IPS-NIHi7 (cell line): Measurements from ENCODE around the gene ME3.

Source experiments
- DNase-seq: peaks from one replicate; pipeline ENCODE4 v3.0.0; 2012; ENCODE audit warnings: mixed read lengths; ENCODE audit errors: extremely low spot score

The ME3 gene

DNA sequence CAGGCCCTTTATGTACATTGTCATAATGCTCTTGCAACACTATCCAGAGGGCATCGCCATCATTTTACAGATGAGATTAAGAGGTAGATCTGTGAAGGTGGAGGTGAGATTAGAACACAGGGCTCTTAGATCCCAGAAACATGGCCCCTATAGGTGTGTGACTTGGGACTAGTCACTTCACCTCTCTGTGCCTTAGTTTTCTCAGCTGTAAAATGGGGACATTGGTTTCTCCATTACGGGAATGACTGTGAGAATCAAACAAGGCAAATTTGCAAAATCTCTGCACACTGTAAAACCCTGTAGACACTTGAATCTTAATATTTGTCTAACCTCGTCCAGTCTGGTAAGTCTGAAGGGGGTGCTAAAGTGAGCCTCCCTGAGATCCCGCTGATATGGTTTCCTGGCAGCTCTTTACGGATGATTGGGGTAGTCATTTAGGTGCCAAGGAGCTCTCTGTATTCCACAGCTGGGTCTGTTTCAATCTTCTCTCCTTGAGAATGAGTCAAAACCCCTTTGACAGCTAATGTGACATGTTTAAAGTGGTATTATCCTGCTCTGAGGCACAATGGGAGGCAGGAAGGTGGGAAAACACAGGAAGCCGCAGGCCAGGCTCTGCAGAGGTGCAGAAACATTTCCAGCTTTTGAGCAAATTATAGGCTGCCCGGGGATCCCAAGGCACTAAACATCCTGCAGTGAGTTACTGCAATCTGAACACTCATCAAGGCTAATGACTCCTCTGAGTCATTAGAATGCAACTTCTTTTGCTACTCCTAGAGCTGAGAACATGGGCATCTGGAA lies 156.9 kb downstream of the ME3 start:
- DNase-seq = no peak

DNA sequence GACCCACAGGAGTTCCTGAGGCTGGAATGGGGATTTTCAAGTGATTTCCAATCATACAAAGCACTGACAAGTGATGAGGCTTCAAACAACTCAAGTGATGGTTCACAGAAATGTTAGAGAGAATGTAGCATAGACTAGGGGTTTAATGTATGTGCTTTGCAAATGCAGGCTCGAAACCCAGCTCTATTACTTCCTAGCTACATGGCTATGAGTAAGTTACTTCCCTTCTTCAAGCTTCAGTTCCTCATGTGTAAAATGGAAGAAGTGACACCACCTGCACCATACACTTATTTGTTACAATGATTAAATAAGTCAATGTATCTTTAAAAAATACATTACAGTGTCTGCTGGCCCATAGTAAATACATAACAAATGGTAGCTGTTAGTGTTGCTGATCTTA lies 158.0 kb downstream of the ME3 start:
- DNase-seq = no peak

DNA sequence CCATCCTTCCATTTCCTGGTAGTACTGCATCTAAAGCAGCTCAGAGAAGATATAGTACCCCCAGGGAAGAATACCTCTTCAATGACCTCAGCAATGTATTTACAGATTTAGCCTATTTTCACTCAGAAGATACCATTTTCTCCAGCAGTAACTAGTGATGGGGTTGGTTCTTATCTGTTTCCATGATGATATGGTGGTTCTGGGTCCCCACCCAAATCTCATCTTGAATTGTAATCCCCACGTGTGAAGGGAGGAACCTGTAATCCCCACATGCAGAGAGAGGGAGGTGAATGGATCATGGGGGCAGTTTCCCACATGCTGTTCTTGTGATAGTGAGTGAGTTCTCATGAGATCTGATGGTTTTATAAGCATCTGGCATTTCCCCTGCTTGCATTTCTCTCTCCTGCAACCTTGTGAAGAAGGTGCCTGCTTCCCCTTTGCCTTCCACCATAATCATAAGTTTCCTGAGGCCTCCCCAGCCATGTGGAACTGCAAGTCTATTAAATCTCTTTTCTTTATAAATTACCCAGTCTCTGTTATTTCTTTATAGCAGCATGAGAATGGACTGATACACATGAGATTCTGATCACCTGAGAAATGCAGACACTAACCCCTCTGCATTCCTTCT lies 158.6 kb downstream of the ME3 start:
- no peak for DNase-seq

DNA sequence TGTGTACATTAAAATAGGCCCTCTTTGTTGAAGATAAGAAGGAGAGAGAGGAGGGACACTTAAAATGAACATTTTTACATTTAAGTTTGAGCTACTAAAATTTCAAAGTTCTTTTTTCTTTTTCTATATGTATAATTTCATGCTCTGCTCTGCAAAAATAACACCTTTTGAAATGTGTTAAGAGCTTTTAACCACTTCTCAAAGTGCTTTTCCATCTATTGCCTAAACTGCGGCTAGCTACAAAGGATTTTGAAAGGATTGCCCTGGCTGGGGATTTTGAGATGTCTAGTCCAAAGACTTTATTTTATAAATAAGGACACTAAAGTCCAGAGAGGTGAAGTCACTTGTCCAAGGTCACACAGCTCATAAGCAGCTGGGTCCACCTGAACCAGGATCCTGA lies 159.3 kb downstream of the ME3 start:
- DNase-seq = no peak

DNA sequence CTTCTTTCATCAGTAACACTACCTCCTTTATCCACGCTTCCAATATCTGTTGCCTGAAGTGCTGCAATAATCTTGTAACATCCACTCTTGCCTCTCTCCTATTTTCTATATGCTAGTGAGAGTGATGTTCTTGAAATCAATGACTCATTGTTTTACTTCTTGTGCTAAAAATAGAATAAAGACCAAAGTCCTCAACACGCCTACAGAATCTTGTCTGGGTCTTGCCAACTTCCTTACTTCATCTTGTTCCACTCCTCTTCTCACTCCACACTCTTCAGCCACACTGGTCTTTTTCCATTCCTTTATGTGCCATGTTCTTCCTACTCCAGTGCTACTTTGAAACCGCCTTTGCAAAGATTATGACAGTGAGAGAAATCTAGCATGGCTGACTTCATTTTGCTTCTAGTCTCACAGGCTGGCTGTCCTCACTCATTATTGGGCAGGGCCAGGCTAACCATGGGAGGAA lies 161.3 kb downstream of the ME3 start:
- no peak for DNase-seq

DNA sequence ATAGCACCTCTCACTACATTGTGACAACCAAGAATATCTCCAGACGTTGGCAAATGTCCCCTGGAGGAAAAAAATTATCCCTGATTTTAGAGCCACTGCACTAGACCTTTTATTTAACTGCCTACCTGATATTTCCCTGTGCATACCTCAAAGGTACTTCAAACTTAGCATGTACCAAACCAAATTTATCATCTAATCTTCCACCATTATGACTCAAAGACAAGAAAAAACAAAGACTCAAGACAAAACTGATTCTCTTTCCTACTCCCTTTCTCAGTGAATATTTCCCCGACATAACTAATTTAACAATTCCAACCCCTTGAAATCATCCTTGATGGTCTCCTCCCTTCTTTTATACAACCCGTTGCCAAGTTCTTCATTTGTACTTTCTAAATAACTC lies 161.7 kb downstream of the ME3 start:
- DNase-seq = no peak

DNA sequence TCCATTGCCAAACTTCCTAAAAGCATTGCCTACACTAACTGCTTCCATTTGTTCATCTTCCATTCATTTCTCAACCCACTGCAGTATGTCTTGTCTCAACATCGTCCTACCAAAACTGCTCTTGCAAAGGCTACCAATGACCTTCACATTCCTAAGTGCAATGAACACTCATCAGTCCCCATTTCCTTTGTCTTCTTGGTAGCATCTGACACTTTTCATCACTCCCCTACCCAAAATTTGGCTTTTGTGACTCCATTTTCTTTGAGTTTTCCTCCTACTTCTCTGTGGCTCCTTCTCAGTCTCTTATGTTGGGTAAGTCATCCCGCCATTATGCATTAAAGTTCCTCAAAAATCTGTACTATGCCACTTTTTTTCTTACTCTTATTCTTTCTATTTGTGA lies 162.3 kb downstream of the ME3 start:
- no peak for DNase-seq

DNA sequence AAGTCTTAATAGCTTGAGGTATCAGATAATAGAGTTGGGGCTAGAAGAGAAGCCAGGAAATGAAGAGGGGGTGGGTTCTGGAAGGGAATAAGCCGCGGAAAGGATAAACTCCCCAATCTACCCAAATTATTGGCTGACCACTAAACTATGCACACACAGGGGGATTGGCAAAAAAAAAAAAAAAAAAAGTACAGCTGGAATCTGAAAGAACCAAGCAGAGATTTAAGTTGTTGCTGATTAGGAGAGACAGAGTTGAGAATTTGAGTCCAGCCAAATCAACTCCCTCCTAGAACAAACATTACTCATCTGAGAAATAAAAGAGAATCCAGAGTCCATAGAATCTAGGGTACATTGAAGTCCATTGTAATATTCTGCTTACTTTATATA lies 162.8 kb downstream of the ME3 start:
- no peak for DNase-seq

DNA sequence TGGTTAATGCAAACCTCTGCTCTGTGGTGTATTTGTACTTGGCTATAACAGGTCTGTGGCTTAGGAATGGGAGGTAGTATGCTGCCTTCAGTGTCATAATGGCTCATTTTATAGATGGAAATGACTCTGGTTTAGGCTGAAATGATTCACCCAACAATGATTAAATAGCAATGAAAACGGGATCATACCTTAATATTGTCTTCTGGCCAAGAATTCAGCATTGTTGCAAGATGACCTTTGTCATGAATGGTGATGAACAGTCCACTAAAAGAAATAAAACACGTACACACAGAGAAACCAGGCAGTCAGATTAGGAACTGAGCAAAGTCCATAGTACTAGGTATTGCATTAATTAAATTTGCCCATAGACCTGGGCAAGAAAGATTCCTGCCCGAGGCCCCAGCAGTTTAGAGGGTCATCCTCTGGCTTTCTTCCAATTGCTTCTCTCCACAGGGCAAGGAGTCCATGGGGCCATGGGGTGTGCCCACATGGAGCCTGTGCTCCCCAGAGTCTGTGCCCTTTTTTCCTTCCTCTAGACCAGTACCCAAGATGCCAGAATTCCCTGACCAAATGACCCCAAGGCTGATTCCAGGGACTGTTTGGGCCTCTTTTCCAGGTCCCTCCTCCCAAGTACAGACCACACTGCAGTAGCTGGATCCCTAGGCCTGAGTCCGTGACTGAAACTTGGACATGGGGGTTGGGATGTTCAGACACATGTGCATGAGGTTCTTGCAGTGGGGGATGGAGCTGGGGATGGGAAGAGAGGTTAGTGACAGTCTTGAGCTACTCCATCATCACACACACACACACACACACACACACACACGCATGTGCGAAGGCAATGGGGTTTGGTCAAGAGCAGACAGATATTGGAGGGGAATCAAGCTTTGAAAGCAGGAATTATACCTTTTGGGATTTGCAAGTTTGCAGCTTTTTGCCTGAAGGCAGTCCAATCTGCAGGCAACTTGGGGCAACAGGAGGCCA lies 163.5 kb downstream of the ME3 start:
- DNase-seq = no peak

DNA sequence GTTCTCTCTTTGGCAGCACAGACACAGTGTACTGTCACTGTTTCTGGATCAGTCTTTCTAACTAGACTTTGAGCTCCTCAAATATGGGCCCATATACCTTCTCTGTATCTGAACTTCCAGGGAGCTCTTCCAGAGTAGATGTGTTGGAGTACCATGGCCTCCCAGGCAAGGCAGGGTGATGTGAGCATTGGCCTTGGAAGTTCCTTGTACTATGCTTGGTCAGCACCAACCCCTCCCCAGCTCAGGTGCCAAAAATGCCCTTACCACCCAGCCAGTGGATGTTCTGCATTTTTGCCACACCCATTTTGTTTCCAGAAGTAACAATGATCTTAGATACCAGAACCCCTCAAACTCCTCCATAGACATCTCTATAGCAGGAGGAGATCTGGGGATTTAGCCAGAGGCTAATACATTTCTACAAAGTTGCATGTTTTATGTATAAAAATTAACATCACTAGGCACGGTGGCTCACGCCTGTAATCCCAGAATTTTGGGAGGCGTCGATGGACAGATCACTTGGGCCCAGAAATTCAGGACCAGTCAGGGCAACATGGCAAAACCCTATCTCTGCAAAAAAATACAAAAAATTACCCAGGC lies 165.1 kb downstream of the ME3 start:
- DNase-seq = no peak

DNA sequence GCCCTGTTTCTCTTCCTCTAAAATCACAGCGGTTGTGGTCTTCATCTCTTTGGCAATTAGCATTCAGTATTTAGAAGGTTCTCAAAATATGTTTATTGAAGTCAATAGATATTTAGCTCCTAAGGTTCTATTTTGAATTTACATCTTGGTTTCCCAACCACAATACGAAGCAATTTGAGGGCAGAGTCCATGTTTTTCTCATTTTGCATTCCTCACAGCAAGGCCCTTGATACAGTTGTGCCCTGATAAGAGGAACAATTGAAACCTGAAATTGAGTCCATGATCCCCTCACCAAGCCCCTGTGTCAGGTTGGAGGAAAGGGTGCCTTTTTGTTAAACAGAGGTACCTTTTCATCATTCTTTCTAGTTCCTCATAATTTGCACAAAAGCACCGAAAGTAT lies 166.2 kb downstream of the ME3 start:
- DNase-seq = no peak

DNA sequence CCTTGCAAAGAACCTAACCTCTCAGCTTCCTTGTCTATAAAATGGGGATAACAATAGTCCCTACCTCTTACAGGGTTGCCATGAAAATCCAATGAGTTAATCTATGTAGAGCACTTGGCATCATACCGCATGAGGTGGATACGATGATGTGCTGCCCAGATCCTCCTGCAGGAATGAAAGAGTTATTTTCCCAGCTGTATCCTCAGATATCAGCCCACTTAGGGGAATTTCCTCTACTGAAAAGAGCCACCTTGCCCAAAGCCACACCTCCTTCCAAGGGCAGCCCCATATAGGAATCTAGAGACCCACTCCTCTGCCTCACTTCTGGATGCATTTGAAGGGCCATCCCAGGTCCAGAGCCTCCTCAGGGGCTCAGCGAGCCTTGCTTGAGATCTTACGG lies 169.3 kb downstream of the ME3 start:
- no peak for DNase-seq

DNA sequence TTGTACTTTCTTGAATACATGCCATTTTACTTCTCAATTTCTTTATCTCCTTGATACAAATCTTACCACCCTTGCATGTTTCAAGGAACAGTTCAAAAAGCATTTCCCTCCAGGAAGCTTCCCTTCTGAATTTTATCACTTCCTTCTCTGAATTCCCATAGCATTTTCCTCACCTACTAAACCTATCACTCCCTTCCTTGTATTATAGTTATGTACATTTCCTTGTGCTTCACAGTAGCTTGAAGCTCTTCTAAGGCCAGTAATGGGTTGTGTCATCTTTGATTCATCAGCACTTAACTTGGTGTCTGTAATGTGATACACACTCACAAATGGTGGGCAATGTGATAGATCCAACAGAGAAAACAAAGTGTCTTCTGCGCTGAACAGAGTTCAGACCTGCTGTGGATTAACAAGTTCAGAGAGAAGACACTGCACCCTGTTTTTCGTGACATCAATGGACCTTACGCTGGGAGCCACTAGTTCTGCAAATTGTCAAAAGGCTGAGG lies 170.2 kb downstream of the ME3 start:
- DNase-seq = no peak

DNA sequence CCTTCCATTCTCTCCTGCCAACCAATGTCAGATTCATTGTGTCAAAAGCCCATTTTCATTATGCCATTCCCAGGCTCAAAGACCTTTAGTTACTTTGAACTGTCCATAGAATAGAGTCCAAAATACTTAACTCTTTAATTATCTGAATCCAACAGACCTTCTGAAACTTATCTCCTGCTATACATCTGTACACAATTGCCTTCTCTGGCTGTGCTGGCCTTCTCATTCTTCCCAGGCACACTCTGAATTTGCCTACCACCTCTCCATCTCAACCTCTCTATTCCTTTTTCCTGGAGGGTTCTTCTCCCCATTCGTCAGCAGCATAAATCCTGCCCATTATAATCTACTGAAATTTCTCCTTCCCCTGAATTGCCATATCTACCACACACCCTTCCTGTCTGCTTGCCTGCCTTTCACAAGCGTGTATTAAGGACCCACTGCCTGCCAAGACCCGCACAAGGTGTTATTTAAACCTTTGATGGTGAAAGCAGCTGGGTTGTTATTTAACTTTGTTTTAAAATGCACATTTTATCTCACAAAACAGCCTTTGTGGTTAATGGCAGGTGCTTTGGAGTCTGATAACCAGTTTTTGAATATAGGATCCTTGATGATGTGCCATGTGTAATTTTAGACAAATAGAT lies 171.8 kb downstream of the ME3 start:
- no peak for DNase-seq

DNA sequence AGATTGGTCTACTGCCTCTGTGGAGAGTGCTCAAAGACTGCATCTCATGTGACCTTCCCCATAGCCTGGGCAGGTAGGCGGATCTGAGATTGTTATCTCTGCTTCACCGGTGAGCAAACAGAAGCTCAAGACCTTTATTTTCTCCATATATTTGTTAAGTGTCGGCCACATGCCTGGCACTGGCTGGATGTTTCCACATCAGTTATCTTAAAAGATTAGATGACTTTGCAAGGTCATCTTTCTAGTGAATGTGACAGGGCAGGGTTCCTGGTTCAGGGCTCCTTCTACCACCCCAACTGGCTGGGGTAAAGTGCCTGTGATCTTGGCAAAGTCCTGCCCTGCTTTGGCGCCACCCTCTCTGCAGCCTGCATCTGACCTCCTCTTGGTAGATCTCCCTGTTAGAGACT lies 172.7 kb downstream of the ME3 start:
- no peak for DNase-seq

DNA sequence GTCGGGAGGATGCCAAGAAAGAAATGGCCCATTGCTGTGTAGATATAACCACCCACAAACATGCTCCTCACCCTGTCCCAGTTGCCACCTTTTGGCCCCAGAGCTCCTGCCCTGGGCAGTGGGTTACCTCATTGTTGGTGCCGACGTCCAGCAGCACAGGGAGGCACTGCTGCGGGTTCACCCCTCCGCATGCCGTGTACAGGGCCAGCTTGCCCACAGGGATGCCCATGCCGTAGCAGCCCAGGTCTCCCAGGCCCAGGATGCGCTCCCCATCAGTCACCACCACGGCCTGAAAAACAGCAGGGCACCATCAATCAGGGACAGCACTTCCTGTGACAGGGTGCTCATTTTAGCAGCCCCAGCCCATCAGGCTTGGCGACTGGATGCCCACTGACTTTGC lies 174.6 kb downstream of the ME3 start:
- DNase-seq = no peak

DNA sequence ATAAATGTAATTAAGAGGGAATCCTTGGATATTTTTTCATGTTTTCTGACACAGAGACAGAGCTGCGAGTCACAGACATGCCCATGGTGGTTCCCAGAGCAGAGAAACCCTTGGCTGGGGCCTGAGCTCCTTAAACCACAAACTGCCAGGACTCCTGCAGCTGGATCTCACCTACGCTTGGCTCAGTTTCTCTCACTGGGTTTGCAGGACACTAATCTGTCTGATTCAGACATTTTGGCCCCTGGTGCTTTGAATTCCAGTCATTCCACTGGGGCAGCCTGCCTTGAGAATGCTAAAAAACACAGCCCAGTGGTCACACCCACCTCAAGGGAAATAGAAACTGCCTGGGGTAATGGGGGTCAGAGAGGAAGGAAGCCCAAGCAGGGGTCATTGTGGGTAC lies 175.1 kb downstream of the ME3 start:
- no peak for DNase-seq

DNA sequence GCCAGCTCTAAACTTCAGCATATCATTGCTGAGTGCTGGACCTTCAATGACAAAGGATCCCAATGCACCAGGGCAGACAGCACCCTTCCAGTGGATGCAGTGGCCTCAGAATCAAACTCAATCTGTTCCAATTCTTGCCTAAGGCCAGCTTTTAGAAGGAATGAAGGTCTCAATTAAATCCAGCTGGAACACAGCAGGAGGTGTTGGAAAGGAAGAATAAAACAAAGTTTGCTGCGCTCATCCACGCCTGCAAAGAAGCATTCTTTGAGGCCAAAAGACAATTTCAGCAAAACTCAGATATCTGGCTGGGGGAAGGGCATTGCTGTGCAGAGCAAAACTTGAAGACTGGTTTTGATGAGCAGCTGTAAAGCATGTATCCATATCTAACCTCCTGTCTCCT lies 177.1 kb downstream of the ME3 start:
- DNase-seq = no peak

DNA sequence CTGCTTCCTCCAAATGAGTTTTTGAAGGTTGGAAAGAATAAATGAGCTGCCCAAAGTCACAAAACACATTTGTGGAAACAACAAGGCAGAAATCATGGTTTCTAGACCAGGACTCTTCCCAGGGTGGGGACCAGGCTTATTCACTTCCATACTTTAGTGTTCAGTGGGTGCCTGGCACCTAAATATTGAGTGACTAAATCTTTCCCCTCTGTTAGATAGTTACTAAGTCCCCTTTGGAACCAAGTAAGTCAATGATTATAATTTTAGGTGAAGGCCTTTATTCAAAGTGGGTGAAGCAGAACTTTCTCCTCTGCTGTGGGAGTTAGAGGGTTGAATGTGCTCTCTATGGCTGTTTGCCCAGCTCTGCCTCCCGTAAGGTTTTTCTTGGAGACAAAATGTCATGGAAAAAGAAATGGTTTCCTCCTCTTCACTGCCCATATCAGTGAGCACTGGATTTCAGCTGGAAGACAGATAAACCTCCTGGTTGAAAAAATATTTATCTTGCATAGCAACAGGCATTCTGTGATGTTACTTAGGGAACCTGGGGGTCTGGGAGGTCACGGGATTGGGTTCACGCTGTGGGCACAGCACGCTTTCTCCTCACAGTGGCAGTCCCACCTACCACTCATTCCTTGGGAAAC lies 179.9 kb downstream of the ME3 start:
- no peak for DNase-seq

DNA sequence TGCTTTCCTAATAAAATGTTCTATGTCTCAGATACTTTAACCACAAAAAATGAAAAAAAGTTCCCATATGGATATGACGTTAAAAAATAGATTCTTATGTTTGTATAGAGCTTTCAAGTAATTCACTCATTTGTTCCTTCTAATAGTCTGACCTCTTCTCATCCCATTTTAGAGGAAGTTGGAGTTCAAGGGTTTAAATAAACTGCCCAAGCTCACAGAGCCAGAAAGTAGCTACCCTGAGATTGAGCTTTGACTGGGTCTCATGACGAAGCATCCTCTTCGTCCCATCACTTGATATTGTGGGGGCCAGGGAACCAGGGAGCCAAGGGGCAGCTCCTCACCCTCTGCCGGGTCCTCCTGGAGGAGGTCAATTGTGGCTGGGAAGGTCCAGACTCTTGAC lies 181.4 kb downstream of the ME3 start:
- no peak for DNase-seq

DNA sequence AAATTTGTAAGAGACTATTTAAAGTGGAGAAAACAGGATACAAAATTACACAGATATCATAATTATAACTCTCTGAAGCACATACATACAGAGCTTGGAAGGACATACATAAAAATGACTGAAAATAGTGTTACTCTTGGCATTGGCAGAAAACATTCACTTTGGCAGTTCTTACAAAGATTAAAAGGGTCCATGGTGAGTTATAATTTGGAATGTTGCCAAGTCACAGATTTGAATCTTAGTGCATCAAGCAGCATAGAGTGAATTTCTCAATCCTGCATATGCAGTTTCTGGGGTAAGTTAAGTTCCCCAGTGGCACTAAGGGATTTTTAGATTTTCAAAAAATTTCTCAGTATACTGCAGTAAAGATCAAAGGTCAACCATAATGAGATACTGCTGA lies 181.8 kb downstream of the ME3 start:
- DNase-seq = no peak
